ENCODE results near the gene IL1RL2. TPM values are rescaled to one million over a fixed set of nuclear protein-coding genes. Genes with fewer than 3 reads are reported as not detected.

Gene IL1RL2
- total and polyA plus RNA-seq, 2 of the 4 experiments (the other 2 are of a cell fraction) = 0.09 to 0.36 TPM

DNA sequence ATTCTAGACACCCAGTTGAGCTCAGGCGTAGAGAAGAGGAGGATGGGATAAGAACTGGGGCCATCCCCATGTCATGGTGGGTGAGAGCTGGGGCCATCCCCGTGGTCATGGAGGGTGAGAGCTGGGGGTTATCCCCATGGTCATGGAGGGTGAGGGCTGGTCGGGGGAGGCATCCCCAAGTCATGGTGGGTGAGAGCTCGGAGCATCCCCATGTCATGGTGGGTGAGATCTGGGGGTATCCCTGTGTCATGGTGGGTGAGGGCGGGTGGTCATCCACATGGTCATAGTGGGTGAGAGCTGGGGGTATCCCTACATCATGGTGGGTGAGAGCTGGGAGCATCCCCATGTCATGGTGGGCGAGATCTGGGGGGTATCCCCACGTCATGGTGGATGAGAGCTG is 52.5 kb downstream of the IL1RL2 start:
- CTCF ChIA-PET = interaction anchor here (0.6 to 3.3 kb wide), 4 partner anchors 219 to 356 kb away, joined by 3 to 26 read pairs (median 8); no protein-coding TSS in a partner anchor
- dilution Hi-C loops (cut with HindIII; ENCODE audit: low sequenced_read_pairs, unreplicated experiment) = no loop called here
- H4K20me1 ChIP-seq (ENCODE audit: insufficient read depth, low read length) = no peaks in the 10 kb centered on the region
- intact Hi-C loops (cut with micrococcal nuclease) = loop anchor here (5.0 kb wide), 1 partner anchor 72 kb away; no protein-coding TSS in a partner anchor
- ATAC-seq (ENCODE audit: low read depth) = no peak
- no peak overlapping the region for H2BK5ac ChIP-seq (ENCODE audit: low read depth, low read length, poor library complexity, severe bottlenecking)
- in situ Hi-C loops (cut with MboI; ENCODE audit: low sequenced_read_pairs) = loop anchor here (5.0 kb wide), 1 partner anchor 217 kb away; no protein-coding TSS in a partner anchor
- no peaks in the 10 kb centered on the region for H3K27me3 ChIP-seq (ENCODE audit: control insufficient read depth, insufficient read depth, low read length)
- POLR2A ChIA-PET (ENCODE audit: unreplicated experiment) = no interaction called here
- no peak overlapping the region for H3K9ac ChIP-seq (ENCODE audit: low read depth, low read length)
- H3K4ac ChIP-seq (ENCODE audit: low read depth, low read length) = peak overlapping the region; percentile 35; the same call in 1 of the 2 replicates
- no peaks in the 10 kb centered on the region for H3K9me3 ChIP-seq (ENCODE audit: control insufficient read depth, insufficient read depth, low read length)
- H3K9me1 ChIP-seq (ENCODE audit: insufficient read depth, low read length) = peaks cover 19% of the 10 kb centered on the region
- no peaks in the 10 kb centered on the region for H3K36me3 ChIP-seq (ENCODE audit: control insufficient read depth, insufficient read depth, low read length)
- H3K18ac ChIP-seq (ENCODE audit: low read depth, low read length) = peak overlapping the region; percentile 20; the same call in 1 of the 2 replicates
- no peak overlapping the region for H2AK9ac ChIP-seq (replicated peaks; ENCODE audit: low read depth, low read length, poor library complexity)
- H2BK20ac ChIP-seq (ENCODE audit: low read depth, low read length) = peak overlapping the region; percentile 65; the same call in 1 of the 2 replicates
- peak overlapping the region; percentile 45 for H4K91ac ChIP-seq (ENCODE audit: insufficient read depth, low read depth, low read length)
- peak overlapping the region; percentile 81; the same call in 1 of the 2 replicates for H3K14ac ChIP-seq (replicated peaks; ENCODE audit: low read depth, low read length)
- H2BK15ac ChIP-seq (ENCODE audit: low read depth, low read length) = peak overlapping the region; percentile 53; the same call in 2 of the 3 replicates
- peak overlapping the region in 1 of 2 experiments; percentile 74; a peak in 3 of 4 replicates for H4K8ac ChIP-seq (ENCODE audit: low read depth in 2 of 2, low read length in 2 of 2)
- H2AK5ac ChIP-seq (ENCODE audit: low read depth, low read length) = peak overlapping the region; percentile 84
- peak overlapping the region; percentile 59 for H2AFZ ChIP-seq (replicated peaks; ENCODE audit: low read length, poor library complexity)
- BruUV-seq (replicated peaks) = no TSS peak
- no peak overlapping the region for H3K4me2 ChIP-seq (ENCODE audit: low read depth, low read length)
- H3K79me1 ChIP-seq (ENCODE audit: low read depth in 1 of 2, low read length in 2 of 2) = no peaks in the 10 kb centered on the region
- DNase-seq = no peak
- WGBS, 2 experiments (ENCODE audit: extremely low coverage in 2 of 2, insufficient read length in 1 of 2) = 100% methylated on average over 1 of the region's 7 CpGs; no CpG with 5 or more reads in 1 of the 2 experiments
- H2BK120ac ChIP-seq (ENCODE audit: low read depth, low read length) = peak overlapping the region; percentile 79
- peaks cover 8% of the 10 kb centered on the region for H3K4me1 ChIP-seq (ENCODE audit: control insufficient read depth, insufficient read depth, low read length)
- H3K27ac ChIP-seq (ENCODE audit: insufficient read depth, low read length) = no peak overlapping the region; the same call in 1 of the 2 replicates
- H3K56ac ChIP-seq (ENCODE audit: extremely low read depth, insufficient read depth, low read length) = no peak overlapping the region
- no peak overlapping the region; the same call in 1 of the 2 replicates for H4K5ac ChIP-seq (ENCODE audit: low read depth, low read length)
- TF ChIP-seq USF2 (IDR thresholded peaks at IDR 0.05; ENCODE audit: low read depth, low read length) (no peak), CEBPB (IDR thresholded peaks at IDR 0.05; ENCODE audit: low read depth, low read length) (no peak), CHD1 (IDR thresholded peaks at IDR 0.05; ENCODE audit: low read depth, low read length) (no peak), POLR2A (IDR thresholded peaks at IDR 0.05; ENCODE audit: low read depth, low read length) (no peak), BHLHE40 (IDR thresholded peaks at IDR 0.05; ENCODE audit: low read depth, low read length) (no peak), CTCF (conservative IDR thresholded peaks at IDR 0.05; ENCODE audit: low read depth, low read length) (no peak), NFE2L2 (IDR thresholded peaks at IDR 0.05; ENCODE audit: low read depth, low read length) (no peak), MXI1 (IDR thresholded peaks at IDR 0.05; ENCODE audit: borderline replicate concordance, low read depth, low read length) (no peak), SMC3 (IDR thresholded peaks at IDR 0.05; ENCODE audit: low read depth, low read length) (no peak), RAD21 (IDR thresholded peaks at IDR 0.05; ENCODE audit: low read length) (no peak), MAZ (IDR thresholded peaks at IDR 0.05; ENCODE audit: borderline replicate concordance, low read depth, low read length) (no peak), MAFK (IDR thresholded peaks at IDR 0.05; ENCODE audit: low read depth, low read length) (no peak), FOS (IDR thresholded peaks at IDR 0.05; ENCODE audit: low read depth, low read length) (no peak), RFX5 (IDR thresholded peaks at IDR 0.05; ENCODE audit: low read depth, low read length) (no peak), RCOR1 (IDR thresholded peaks at IDR 0.05; ENCODE audit: insufficient replicate concordance, low read length) (no peak)
- TF ChIP-seq, protein P1, sequence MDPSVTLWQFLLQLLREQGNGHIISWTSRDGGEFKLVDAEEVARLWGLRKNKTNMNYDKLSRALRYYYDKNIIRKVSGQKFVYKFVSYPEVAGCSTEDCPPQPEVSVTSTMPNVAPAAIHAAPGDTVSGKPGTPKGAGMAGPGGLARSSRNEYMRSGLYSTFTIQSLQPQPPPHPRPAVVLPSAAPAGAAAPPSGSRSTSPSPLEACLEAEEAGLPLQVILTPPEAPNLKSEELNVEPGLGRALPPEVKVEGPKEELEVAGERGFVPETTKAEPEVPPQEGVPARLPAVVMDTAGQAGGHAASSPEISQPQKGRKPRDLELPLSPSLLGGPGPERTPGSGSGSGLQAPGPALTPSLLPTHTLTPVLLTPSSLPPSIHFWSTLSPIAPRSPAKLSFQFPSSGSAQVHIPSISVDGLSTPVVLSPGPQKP (IDR thresholded peaks at IDR 0.05; ENCODE audit: borderline replicate concordance, low read depth, low read length) = no peak
- no peak overlapping the region for H3K4me3 ChIP-seq (ENCODE audit: insufficient read depth, low read depth, low read length)
- no peak overlapping the region for H3K23ac ChIP-seq (ENCODE audit: low read depth, low read length)

Measured in IMR-90 (cell line).